Measurements from ENCODE around the gene PCSK5.

Gene PCSK5

GRCh38 chr9:76135902-76136301 lies 245.4 kb downstream of the PCSK5 start:
- DNase-seq: no peak
- no peaks in the 10 kb centered on the region for H3K9me3 Mint-ChIP-seq
- no peak overlapping the region for H3K4me3 Mint-ChIP-seq
- no peak overlapping the region for H3K27ac Mint-ChIP-seq
- H3K27me3 Mint-ChIP-seq: no peaks in the 10 kb centered on the region
- no peaks in the 10 kb centered on the region for H3K36me3 Mint-ChIP-seq
- CTCF ChIA-PET: no interaction called here
- no peaks in the 10 kb centered on the region for H3K4me1 Mint-ChIP-seq

- Mint-ChIP-seq H3K27me3 (no peaks in the 10 kb centered on the region), H3K27ac (no peak overlapping the region), H3K9me3 (no peaks in the 10 kb centered on the region), H3K4me1 (no peaks in the 10 kb centered on the region), H3K4me3 (no peak overlapping the region), H3K36me3 (no peaks in the 10 kb centered on the region)
- CTCF ChIA-PET: no interaction called here
- DNase-seq: no peak
These were observed 246.5 kb downstream of the PCSK5 start for GRCh38 chr9:76136986-76137385.

- Mint-ChIP-seq H3K4me1 (no peaks in the 10 kb centered on the region), H3K27ac (no peak overlapping the region), H3K4me3 (no peak overlapping the region), H3K36me3 (no peaks in the 10 kb centered on the region), H3K27me3 (no peaks in the 10 kb centered on the region), H3K9me3 (no peaks in the 10 kb centered on the region)
- no peak for DNase-seq
- CTCF ChIA-PET: no interaction called here
These were observed 247.5 kb downstream of the PCSK5 start for GRCh38 chr9:76137931-76138330.

GRCh38 chr9:76138360-76138759 lies 247.9 kb downstream of the PCSK5 start:
- Mint-ChIP-seq H3K4me3 (no peak overlapping the region), H3K27ac (no peak overlapping the region), H3K9me3 (no peaks in the 10 kb centered on the region), H3K27me3 (no peaks in the 10 kb centered on the region), H3K36me3 (no peaks in the 10 kb centered on the region), H3K4me1 (no peaks in the 10 kb centered on the region)
- CTCF ChIA-PET: no interaction called here
- DNase-seq: no peak

- no peak overlapping the region for H3K4me3 Mint-ChIP-seq
- CTCF ChIA-PET: no interaction called here
- H3K27ac Mint-ChIP-seq: no peak overlapping the region
- DNase-seq: no peak
- H3K27me3 Mint-ChIP-seq: no peaks in the 10 kb centered on the region
- H3K36me3 Mint-ChIP-seq: no peaks in the 10 kb centered on the region
- no peaks in the 10 kb centered on the region for H3K9me3 Mint-ChIP-seq
- H3K4me1 Mint-ChIP-seq: no peaks in the 10 kb centered on the region
These were observed 253.4 kb downstream of the PCSK5 start for GRCh38 chr9:76143834-76144233.

- Mint-ChIP-seq H3K36me3 (no peaks in the 10 kb centered on the region), H3K27me3 (no peaks in the 10 kb centered on the region), H3K4me3 (no peak overlapping the region), H3K4me1 (no peaks in the 10 kb centered on the region), H3K9me3 (no peaks in the 10 kb centered on the region), H3K27ac (no peak overlapping the region)
- CTCF ChIA-PET: no interaction called here
- DNase-seq: no peak
These were observed 259.5 kb downstream of the PCSK5 start for GRCh38 chr9:76150013-76150412.

- no peaks in the 10 kb centered on the region for H3K36me3 Mint-ChIP-seq
- H3K27ac Mint-ChIP-seq: no peak overlapping the region
- H3K4me1 Mint-ChIP-seq: no peaks in the 10 kb centered on the region
- no peaks in the 10 kb centered on the region for H3K27me3 Mint-ChIP-seq
- CTCF ChIA-PET: no interaction called here
- no peak for DNase-seq
- no peaks in the 10 kb centered on the region for H3K9me3 Mint-ChIP-seq
- H3K4me3 Mint-ChIP-seq: no peak overlapping the region
These were observed 260.8 kb downstream of the PCSK5 start for GRCh38 chr9:76151267-76151666.

GRCh38 chr9:76153339-76153738 lies 262.9 kb downstream of the PCSK5 start:
- H3K4me3 Mint-ChIP-seq: no peak overlapping the region
- H3K9me3 Mint-ChIP-seq: no peaks in the 10 kb centered on the region
- no peak for DNase-seq
- CTCF ChIA-PET: no interaction called here
- no peaks in the 10 kb centered on the region for H3K27me3 Mint-ChIP-seq
- H3K4me1 Mint-ChIP-seq: no peaks in the 10 kb centered on the region
- no peak overlapping the region for H3K27ac Mint-ChIP-seq
- no peaks in the 10 kb centered on the region for H3K36me3 Mint-ChIP-seq

- Mint-ChIP-seq H3K9me3 (no peaks in the 10 kb centered on the region), H3K27ac (no peak overlapping the region), H3K4me3 (no peak overlapping the region), H3K36me3 (peaks cover under 1% of the 10 kb centered on the region), H3K27me3 (no peaks in the 10 kb centered on the region), H3K4me1 (no peaks in the 10 kb centered on the region)
- DNase-seq: no peak
- CTCF ChIA-PET: no interaction called here
These were observed 263.6 kb downstream of the PCSK5 start for GRCh38 chr9:76153902-76154629.

GRCh38 chr9:76155361-76155760 lies 264.9 kb downstream of the PCSK5 start:
- CTCF ChIA-PET: no interaction called here
- H3K4me1 Mint-ChIP-seq: no peaks in the 10 kb centered on the region
- H3K36me3 Mint-ChIP-seq: peaks cover 2% of the 10 kb centered on the region
- H3K4me3 Mint-ChIP-seq: no peak overlapping the region
- DNase-seq: no peak
- no peak overlapping the region for H3K27ac Mint-ChIP-seq
- no peaks in the 10 kb centered on the region for H3K27me3 Mint-ChIP-seq
- no peaks in the 10 kb centered on the region for H3K9me3 Mint-ChIP-seq

- H3K36me3 Mint-ChIP-seq: peaks cover 2% of the 10 kb centered on the region
- no peaks in the 10 kb centered on the region for H3K27me3 Mint-ChIP-seq
- no peaks in the 10 kb centered on the region for H3K9me3 Mint-ChIP-seq
- no peak for DNase-seq
- H3K4me1 Mint-ChIP-seq: no peaks in the 10 kb centered on the region
- no peak overlapping the region for H3K27ac Mint-ChIP-seq
- CTCF ChIA-PET: no interaction called here
- H3K4me3 Mint-ChIP-seq: no peak overlapping the region
These were observed 268.2 kb downstream of the PCSK5 start for GRCh38 chr9:76158713-76159112.

- Mint-ChIP-seq H3K4me3 (no peak overlapping the region), H3K36me3 (peaks cover 2% of the 10 kb centered on the region), H3K4me1 (no peaks in the 10 kb centered on the region), H3K27me3 (no peaks in the 10 kb centered on the region), H3K9me3 (no peaks in the 10 kb centered on the region), H3K27ac (no peak overlapping the region)
- CTCF ChIA-PET: no interaction called here
- no peak for DNase-seq
These were observed 268.9 kb downstream of the PCSK5 start for GRCh38 chr9:76159293-76159926.

GRCh38 chr9:76161106-76161505 lies 270.6 kb downstream of the PCSK5 start:
- CTCF ChIA-PET: no interaction called here
- Mint-ChIP-seq H3K4me3 (no peak overlapping the region), H3K36me3 (peaks cover 2% of the 10 kb centered on the region), H3K27me3 (no peaks in the 10 kb centered on the region), H3K4me1 (no peaks in the 10 kb centered on the region), H3K9me3 (no peaks in the 10 kb centered on the region), H3K27ac (no peak overlapping the region)
- no peak for DNase-seq

- H3K9me3 Mint-ChIP-seq: no peaks in the 10 kb centered on the region
- H3K27ac Mint-ChIP-seq: no peak overlapping the region
- peaks cover 4% of the 10 kb centered on the region for H3K36me3 Mint-ChIP-seq
- H3K27me3 Mint-ChIP-seq: no peaks in the 10 kb centered on the region
- DNase-seq: no peak
- no peak overlapping the region for H3K4me3 Mint-ChIP-seq
- H3K4me1 Mint-ChIP-seq: peaks cover 4% of the 10 kb centered on the region
- CTCF ChIA-PET: no interaction called here
These were observed 271.1 kb downstream of the PCSK5 start for GRCh38 chr9:76161541-76161940.

GRCh38 chr9:76162086-76162730 lies 271.7 kb downstream of the PCSK5 start:
- no peak for DNase-seq
- peaks cover 4% of the 10 kb centered on the region for H3K4me1 Mint-ChIP-seq
- H3K4me3 Mint-ChIP-seq: no peak overlapping the region
- H3K27me3 Mint-ChIP-seq: no peaks in the 10 kb centered on the region
- no peaks in the 10 kb centered on the region for H3K9me3 Mint-ChIP-seq
- CTCF ChIA-PET: no interaction called here
- peaks cover 4% of the 10 kb centered on the region for H3K36me3 Mint-ChIP-seq
- H3K27ac Mint-ChIP-seq: no peak overlapping the region
